ENCODE measurements around the gene UBE2I. TPM values are rescaled to one million over a fixed set of nuclear protein-coding genes. Genes with fewer than 3 reads are reported as not detected.

The UBE2I gene
- total and polyA plus RNA-seq, 3 experiments from 2014 or later, result 101 to 257 (median 238) TPM

GRCh38 chr16:1299012-1299867 is 10.2 kb upstream of the UBE2I start:
- CTCF ChIA-PET, result interaction anchor here (1.1 to 1.3 kb wide), 2 partner anchors 13 to 64 kb away, joined by 3 to 5 read pairs; no protein-coding TSS in a partner anchor

GRCh38 chr16:1299868-1300203 is 9.6 kb upstream of the UBE2I start:
- POLR2A ChIA-PET, result no interaction called here
- DNase-seq, result no peak
- H3K4me1 Mint-ChIP-seq, result peaks cover 11 to 31% (median 14%) of the 10 kb centered on the region in 3 donors
- no peak overlapping the region for H3K27ac Mint-ChIP-seq
- Histone ChIP-seq H3K4me1 (ENCODE audit: insufficient read depth, low read length) (peaks cover 15% of the 10 kb centered on the region), H3K4me3 (ENCODE audit: low read length) (no peak overlapping the region), H3K36me3 (ENCODE audit: insufficient read depth, low read length) (no peaks in the 10 kb centered on the region), H3K27ac (ENCODE audit: low read depth, low read length) (peak overlapping the region; percentile 81), H3K9me3 (ENCODE audit: low read length) (no peaks in the 10 kb centered on the region), H3K27me3 (ENCODE audit: insufficient read depth, low read length, poor library complexity, severe bottlenecking) (no peaks in the 10 kb centered on the region)
- no peaks in the 10 kb centered on the region for H3K9me3 Mint-ChIP-seq
- no peak overlapping the region for H3K4me3 Mint-ChIP-seq
- no peaks in the 10 kb centered on the region for H3K36me3 Mint-ChIP-seq
- peaks cover 11 to 28% of the 10 kb centered on the region in 2 donors for H3K27me3 Mint-ChIP-seq
- CTCF ChIA-PET, result interaction anchor here (1.1 to 1.7 kb wide), 3 partner anchors 10 to 64 kb away, joined by 3 to 5 read pairs (median 4); partner anchors contain the start of gene UBE2I

More at GRCh38 chr16:1299012-1299867, 10.2 kb upstream of the UBE2I start:
- Mint-ChIP-seq H3K4me3 (no peak overlapping the region), H3K27me3 (peaks cover 15 to 32% of the 10 kb centered on the region in 2 donors), H3K9me3 (no peaks in the 10 kb centered on the region), H3K36me3 (peaks cover 0 to 2% (median 0%) of the 10 kb centered on the region in 3 donors), H3K4me1 (peaks cover 6 to 25% (median 11%) of the 10 kb centered on the region in 3 donors), H3K27ac (no peak overlapping the region)
- Histone ChIP-seq H3K4me3 (ENCODE audit: low read length) (no peak overlapping the region), H3K27me3 (ENCODE audit: insufficient read depth, low read length, poor library complexity, severe bottlenecking) (no peaks in the 10 kb centered on the region), H3K4me1 (ENCODE audit: insufficient read depth, low read length) (peaks cover 14% of the 10 kb centered on the region), H3K27ac (ENCODE audit: low read depth, low read length) (peak overlapping the region; percentile 81), H3K9me3 (ENCODE audit: low read length) (no peaks in the 10 kb centered on the region), H3K36me3 (ENCODE audit: insufficient read depth, low read length) (no peaks in the 10 kb centered on the region)
- POLR2A ChIA-PET, result no interaction called here
- no peak for DNase-seq

- H3K36me3 Mint-ChIP-seq, result no peaks in the 10 kb centered on the region
- H3K4me1 Mint-ChIP-seq, result peaks cover 11 to 31% (median 14%) of the 10 kb centered on the region in 3 donors
- H3K27ac Mint-ChIP-seq, result no peak overlapping the region
- DNase-seq, result peak; percentile 59 to 81 (median 71)
- peaks cover 11 to 23% of the 10 kb centered on the region in 2 donors for H3K27me3 Mint-ChIP-seq
- peaks cover 15% of the 10 kb centered on the region for H3K4me1 ChIP-seq (ENCODE audit: insufficient read depth, low read length)
- CTCF ChIA-PET, result interaction anchor here (0.7 to 1.8 kb wide), 5 partner anchors 9 to 78 kb away, joined by 3 to 8 read pairs (median 5); partner anchors contain the start of gene UBE2I
- H3K9me3 ChIP-seq (ENCODE audit: low read length), result no peaks in the 10 kb centered on the region
- POLR2A ChIA-PET, result no interaction called here
- no peak overlapping the region for H3K4me3 ChIP-seq (ENCODE audit: low read length)
- H3K27ac ChIP-seq (ENCODE audit: low read depth, low read length), result no peak overlapping the region
- H3K36me3 ChIP-seq (ENCODE audit: insufficient read depth, low read length), result no peaks in the 10 kb centered on the region
- H3K4me3 Mint-ChIP-seq, result no peak overlapping the region
- no peaks in the 10 kb centered on the region for H3K27me3 ChIP-seq (ENCODE audit: insufficient read depth, low read length, poor library complexity, severe bottlenecking)
- H3K9me3 Mint-ChIP-seq, result no peaks in the 10 kb centered on the region
These were observed 8.6 kb upstream of the UBE2I start for GRCh38 chr16:1300664-1301476.

DNA sequence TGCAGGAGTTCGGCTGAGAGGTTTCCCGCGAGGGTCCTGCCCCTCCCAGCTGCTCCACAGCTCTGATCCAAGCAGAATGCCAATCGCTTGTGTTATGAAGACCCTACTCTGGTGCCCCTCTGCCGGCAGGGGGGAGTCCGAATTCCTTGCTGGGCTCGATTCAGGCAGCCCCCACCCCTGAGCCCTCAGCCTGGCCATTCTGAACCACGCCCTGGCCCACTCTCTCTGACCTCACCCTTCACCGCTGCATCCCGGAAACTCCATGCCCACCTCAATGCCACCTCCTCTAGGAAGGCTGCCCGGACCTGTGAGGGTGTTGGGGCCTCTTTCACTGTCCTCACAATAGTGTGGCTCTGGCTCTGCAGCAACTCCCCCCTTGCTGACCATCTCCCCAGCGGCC is 7.9 kb upstream of the UBE2I start:
- peak overlapping the region in 1 of 7 donors; percentile 31 for H3K4me3 Mint-ChIP-seq
- Histone ChIP-seq H3K36me3 (ENCODE audit: insufficient read depth, low read length) (no peaks in the 10 kb centered on the region), H3K27ac (ENCODE audit: low read depth, low read length) (no peak overlapping the region), H3K4me3 (ENCODE audit: low read length) (no peak overlapping the region), H3K4me1 (ENCODE audit: insufficient read depth, low read length) (peaks cover 15% of the 10 kb centered on the region), H3K9me3 (ENCODE audit: low read length) (no peaks in the 10 kb centered on the region), H3K27me3 (ENCODE audit: insufficient read depth, low read length, poor library complexity, severe bottlenecking) (no peaks in the 10 kb centered on the region)
- no peaks in the 10 kb centered on the region for H3K9me3 Mint-ChIP-seq
- ChIA-PET POLR2A (no interaction called here), CTCF (interaction anchor here (0.7 to 1.8 kb wide), 4 partner anchors 8 to 77 kb away, joined by 3 to 8 read pairs (median 5); partner anchors contain the start of gene UBE2I)
- no peaks in the 10 kb centered on the region for H3K36me3 Mint-ChIP-seq
- peaks cover 11 to 23% of the 10 kb centered on the region in 2 donors for H3K27me3 Mint-ChIP-seq
- peaks cover 11 to 36% (median 14%) of the 10 kb centered on the region in 3 donors for H3K4me1 Mint-ChIP-seq
- H3K27ac Mint-ChIP-seq, result peak overlapping the region in 3 of 8 donors; percentile 26 to 76 (median 58)
- no peak for DNase-seq

GRCh38 chr16:1305823-1306222 is 3.6 kb upstream of the UBE2I start:
- Mint-ChIP-seq H3K27me3 (no peaks in the 10 kb centered on the region), H3K4me3 (peak overlapping the region in 1 of 7 donors; percentile 52), H3K36me3 (peaks cover 0 to 9% (median 0%) of the 10 kb centered on the region in 3 donors), H3K4me1 (peaks cover 20 to 45% (median 24%) of the 10 kb centered on the region in 3 donors), H3K9me3 (no peaks in the 10 kb centered on the region), H3K27ac (peak overlapping the region in 1 of 8 donors; percentile 33)
- DNase-seq, result peak in 1 of 5 donors; percentile 41
- H3K27ac ChIP-seq (ENCODE audit: low read depth, low read length), result no peak overlapping the region
- POLR2A ChIA-PET, result no interaction called here
- H3K9me3 ChIP-seq (ENCODE audit: low read length), result no peaks in the 10 kb centered on the region
- no peaks in the 10 kb centered on the region for H3K36me3 ChIP-seq (ENCODE audit: insufficient read depth, low read length)
- CTCF ChIA-PET, result interaction anchor here (0.7 kb wide), 1 partner anchor 10 kb away, joined by 4 read pairs; no protein-coding TSS in a partner anchor
- H3K27me3 ChIP-seq (ENCODE audit: insufficient read depth, low read length, poor library complexity, severe bottlenecking), result no peaks in the 10 kb centered on the region
- peaks cover 20% of the 10 kb centered on the region for H3K4me1 ChIP-seq (ENCODE audit: insufficient read depth, low read length)
- no peak overlapping the region for H3K4me3 ChIP-seq (ENCODE audit: low read length)

GRCh38 chr16:1306334-1306733 is 3.1 kb upstream of the UBE2I start:
- Mint-ChIP-seq H3K27me3 (no peaks in the 10 kb centered on the region), H3K9me3 (no peaks in the 10 kb centered on the region), H3K27ac (peak overlapping the region in 6 of 8 donors; percentile 13 to 70 (median 45)), H3K4me1 (peaks cover 25 to 50% (median 28%) of the 10 kb centered on the region in 3 donors), H3K4me3 (peak overlapping the region in 6 of 7 donors; percentile 34 to 87 (median 56)), H3K36me3 (peaks cover 0 to 13% (median 0%) of the 10 kb centered on the region in 3 donors)
- POLR2A ChIA-PET, result no interaction called here
- no peaks in the 10 kb centered on the region for H3K36me3 ChIP-seq (ENCODE audit: insufficient read depth, low read length)
- CTCF ChIA-PET, result no interaction called here
- H3K4me1 ChIP-seq (ENCODE audit: insufficient read depth, low read length), result peaks cover 25% of the 10 kb centered on the region
- DNase-seq, result no peak
- H3K4me3 ChIP-seq (ENCODE audit: low read length), result no peak overlapping the region
- H3K27me3 ChIP-seq (ENCODE audit: insufficient read depth, low read length, poor library complexity, severe bottlenecking), result no peaks in the 10 kb centered on the region
- no peaks in the 10 kb centered on the region for H3K9me3 ChIP-seq (ENCODE audit: low read length)
- no peak overlapping the region for H3K27ac ChIP-seq (ENCODE audit: low read depth, low read length)

- Histone ChIP-seq H3K27ac (ENCODE audit: low read depth, low read length) (peak overlapping the region; percentile 100), H3K4me3 (ENCODE audit: low read length) (peak overlapping the region; percentile 84), H3K27me3 (ENCODE audit: insufficient read depth, low read length, poor library complexity, severe bottlenecking) (no peaks in the 10 kb centered on the region), H3K4me1 (ENCODE audit: insufficient read depth, low read length) (peaks cover 44% of the 10 kb centered on the region), H3K9me3 (ENCODE audit: low read length) (no peaks in the 10 kb centered on the region), H3K36me3 (ENCODE audit: insufficient read depth, low read length) (peaks cover 6% of the 10 kb centered on the region)
- Mint-ChIP-seq H3K27ac (peak overlapping the region in 5 of 8 donors; percentile 70 to 100 (median 99)), H3K36me3 (peaks cover 0 to 25% (median 0%) of the 10 kb centered on the region in 3 donors), H3K9me3 (no peaks in the 10 kb centered on the region), H3K27me3 (no peaks in the 10 kb centered on the region), H3K4me3 (peak overlapping the region; percentile 87 to 96 (median 90)), H3K4me1 (peaks cover 33 to 58% (median 36%) of the 10 kb centered on the region in 3 donors)
- ChIA-PET POLR2A (interaction anchor here (1.8 kb wide), 3 partner anchors 22 to 112 kb away, joined by 7 to 14 read pairs (median 11); partner anchors contain the start of gene UQCC4), CTCF (interaction anchor here (1.0 to 1.6 kb wide), 3 partner anchors 24 to 53 kb away, joined by 3 to 6 read pairs (median 4); no protein-coding TSS in a partner anchor)
- no peak for DNase-seq
These were observed 1.1 kb upstream of the UBE2I start for GRCh38 chr16:1308036-1308976.

Measured in CD8-positive, alpha-beta memory T cell (primary cell).